MCF 10A (cell line): ENCODE data around the gene GPR61. TPM values are rescaled to one million over a fixed set of nuclear protein-coding genes. Genes with fewer than 3 reads are reported as not detected.

Experiments used
- BruUV-seq: library from RNA; stranded (reverse); fragments of 400-500 nt; replicated peaks from 2 replicates; lab custom pipeline; 2021; lab: Mats Ljungman, UMichigan
- CTCF ChIA-PET: fragments of 300-600 bp; sonication (Branson Sonifier 250); formaldehyde crosslinking; extraction: SDS; loops from one replicate; lab custom pipeline; 2021; ENCODE audit warnings: antibody characterized with exemption, inconsistent platforms; lab: Yijun Ruan, JAX
- POLR2A ChIA-PET: fragments of 300-600, 350-650 bp; sonication (Branson Sonifier 250); formaldehyde crosslinking; extraction: SDS; loops from one replicate; lab custom pipeline; 2020; ENCODE audit warnings: antibody characterized with exemption, inconsistent platforms; lab: Yijun Ruan, JAX
- DNase-seq: peaks from one replicate; pipeline ENCODE4 v3.0.0-alpha.2; 2018; ENCODE audit not compliant: unreplicated experiment
- H3K27ac Mint-ChIP-seq: one replicate; pipeline ENCODE4 v1.8.0; 2022; ENCODE audit warnings: mild to moderate bottlenecking, low read depth, mixed read lengths; ENCODE audit not compliant: unreplicated experiment
- H3K27me3 Mint-ChIP-seq: one replicate; pipeline ENCODE4 v1.8.0; 2022; ENCODE audit warnings: mixed read lengths; ENCODE audit not compliant: insufficient read depth, unreplicated experiment
- H3K36me3 Mint-ChIP-seq: one replicate; pipeline ENCODE4 v1.8.0; 2022; ENCODE audit warnings: mild to moderate bottlenecking, moderate library complexity, mixed read lengths; ENCODE audit not compliant: insufficient read depth, unreplicated experiment
- H3K4me1 Mint-ChIP-seq: one replicate; pipeline ENCODE4 v1.8.0; 2022; ENCODE audit warnings: mixed read lengths; ENCODE audit not compliant: insufficient read depth, unreplicated experiment
- H3K4me3 Mint-ChIP-seq: one replicate; pipeline ENCODE4 v1.8.0; 2022; ENCODE audit warnings: mild to moderate bottlenecking, moderate library complexity, mixed read lengths; ENCODE audit not compliant: unreplicated experiment
- H3K9me3 Mint-ChIP-seq: one replicate; pipeline ENCODE4 v1.8.0; 2022; ENCODE audit warnings: mixed read lengths; ENCODE audit not compliant: unreplicated experiment
- CTCF ChIP-seq: fragments of 200-600 bp; IDR thresholded peaks from one replicate; pipeline ENCODE4 v1.8.0; 2022; ENCODE audit warnings: antibody characterized with exemption, mild to moderate bottlenecking; ENCODE audit not compliant: unreplicated experiment
- intact Hi-C: fragments of 100-400 bp; cut with micrococcal nuclease; formaldehyde crosslinking; loops from 2 replicates; pipeline ENCODE4 v1.14.1; 2022
- total RNA-seq: library from RNA; stranded (reverse); gene quantifications from 2 replicates; pipeline ENCODE4 v1.2.3, GENCODE V29; 2022

Gene GPR61
- total RNA-seq, 1 experiment from 2014 or later, result not detected

GRCh38 chr1:109508001-109508872, 31.4 kb upstream of the GPR61 start:
- no TSS peak for BruUV-seq
- Mint-ChIP-seq H3K4me3 (peak overlapping the region; percentile 74), H3K4me1 (peaks cover 15% of the 10 kb centered on the region), H3K27me3 (peaks cover 42% of the 10 kb centered on the region), H3K27ac (no peak overlapping the region), H3K9me3 (no peaks in the 10 kb centered on the region), H3K36me3 (no peaks in the 10 kb centered on the region)
- ChIA-PET CTCF (interaction anchor here (10.2 to 40.0 kb wide), 2 partner anchors 16 to 26 kb away, joined by 121 to 1071 read pairs; partner anchors contain the start of genes CYB561D1 and GPR61), POLR2A (interaction anchor here (0.5 to 1.6 kb wide), 2 partner anchors 24 to 898 kb away, joined by 3 read pairs; no protein-coding TSS in a partner anchor)
- intact Hi-C loops, result no loop called here
- TF ChIP-seq CTCF, result no peak
- no peak for DNase-seq

- no peak for TF ChIP-seq CTCF
- CTCF ChIA-PET, result interaction anchor here (10.2 to 40.0 kb wide), 2 partner anchors 17 to 25 kb away, joined by 121 to 1071 read pairs; partner anchors contain the start of genes CYB561D1 and GPR61
- no peak for DNase-seq
- no TSS peak for BruUV-seq
- Mint-ChIP-seq H3K27ac (no peak overlapping the region), H3K4me1 (peaks cover 13% of the 10 kb centered on the region), H3K36me3 (no peaks in the 10 kb centered on the region), H3K4me3 (peak overlapping the region; percentile 74), H3K27me3 (peaks cover 42% of the 10 kb centered on the region), H3K9me3 (no peaks in the 10 kb centered on the region)
- POLR2A ChIA-PET, result interaction anchor here (1.6 kb wide), 1 partner anchor 23 kb away, joined by 3 read pairs; no protein-coding TSS in a partner anchor
- intact Hi-C loops, result no loop called here
Measured at GRCh38 chr1:109508873-109509175, 30.8 kb upstream of the GPR61 start.

- H3K36me3 Mint-ChIP-seq, result no peaks in the 10 kb centered on the region
- POLR2A ChIA-PET, result interaction anchor here (0.9 to 1.6 kb wide), 2 partner anchors 11 to 22 kb away, joined by 3 to 4 read pairs; no protein-coding TSS in a partner anchor
- BruUV-seq, result no TSS peak
Measured at GRCh38 chr1:109509176-109510134, 30.2 kb upstream of the GPR61 start, which contains the start of gene AMIGO1. TSS of gene AMIGO1 (minus strand) at chr1:109509727. CDS start at chr1:109508912, 815 bp downstream.

More at GRCh38 chr1:109509176-109510134, 30.2 kb upstream of the GPR61 start, which contains the start of gene AMIGO1:
- Mint-ChIP-seq H3K9me3 (no peaks in the 10 kb centered on the region), H3K27me3 (peaks cover 42% of the 10 kb centered on the region), H3K4me3 (peak within 1 kb of the TSS; percentile 76), H3K4me1 (peaks cover 11% of the 10 kb centered on the region), H3K27ac (no peak within 1 kb of the TSS)
- no peak for TF ChIP-seq CTCF
- intact Hi-C loops, result no loop called here
- CTCF ChIA-PET, result interaction anchor here (0.6 to 40.0 kb wide), 5 partner anchors 12 to 1415 kb away, joined by 3 to 1071 read pairs (median 6); partner anchors contain the start of genes CYB561D1 and GPR61
- peak; percentile 49 for DNase-seq
